Testis (tissue), 2 donors: ENCODE data around the gene KCNE4.

ENCODE experiments used
- CTCF ChIP-seq, 3 experiments: fragments of 450-650 bp in 2 of 3; fragments of 200-600 bp in 1 of 3; sonication (generic) in 1 of 3; IDR thresholded peaks; one replicate each; pipeline ENCODE4 v1.5.1; 2016 to 2019; ENCODE audit warnings: antibody characterized with exemption in 3 of 3, mild to moderate bottlenecking in 2 of 3, moderate library complexity in 1 of 3
- POLR2A ChIP-seq: fragments of 450-650 bp; IDR thresholded peaks from one replicate; pipeline ENCODE4 v1.6.1; 2017; ENCODE audit warnings: antibody characterized with exemption, mild to moderate bottlenecking, moderate library complexity

DNA sequence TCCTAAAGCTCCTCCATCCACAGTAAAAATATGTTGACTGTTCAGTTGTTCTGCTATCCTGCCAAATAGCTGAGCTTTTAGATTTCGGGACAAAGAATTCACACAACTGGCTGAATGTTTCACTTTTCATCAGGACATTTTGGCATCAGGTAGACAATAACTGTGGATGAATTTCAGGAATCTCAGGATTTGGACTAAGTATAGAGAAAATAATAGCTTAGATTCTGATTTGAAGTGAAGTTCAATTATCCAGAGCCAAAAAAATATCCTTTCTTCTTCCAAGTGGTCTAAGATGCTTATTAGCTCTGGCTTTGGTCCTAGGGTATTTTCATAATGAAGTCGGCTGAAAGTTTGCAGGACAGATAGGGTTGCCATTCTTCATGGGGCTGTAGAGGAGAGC, 16.1 kb downstream of the KCNE4 start:
- TF ChIP-seq CTCF (IDR thresholded peaks at IDR 0.05) (no peak), POLR2A (no peak)
